MM.1S (cell line): ENCODE results near the gene BST1.

Source experiments
- DNase-seq: peaks from one replicate; pipeline ENCODE4 v3.0.0-alpha.2; 2015
- H2AFZ ChIP-seq: fragments of 300-600 bp; sonication (generic); 2 replicates; pipeline ENCODE4 v1.6.0; 2016; ENCODE audit warnings: antibody characterized with exemption, low read length
- H3F3A ChIP-seq: fragments of 300-600 bp; sonication (generic); 2 replicates; pipeline ENCODE4 v1.6.1; 2016; ENCODE audit warnings: mild to moderate bottlenecking, antibody characterized with exemption, low read length, moderate library complexity, mixed read lengths; ENCODE audit not compliant: insufficient read depth
- H3K27ac ChIP-seq: fragments of 300-600 bp; sonication (generic); 2 replicates; pipeline ENCODE4 v1.5.1; 2016; ENCODE audit warnings: mild to moderate bottlenecking, low read length
- H3K27me3 ChIP-seq: fragments of 300-600 bp; sonication (generic); replicated peaks from 2 replicates; pipeline ENCODE4 v1.6.0; 2016; ENCODE audit warnings: low read length; ENCODE audit not compliant: insufficient read depth
- H3K36me3 ChIP-seq: fragments of 300-600 bp; sonication (generic); replicated peaks from 2 replicates; pipeline ENCODE4 v1.6.1; 2016; ENCODE audit warnings: mild to moderate bottlenecking, low read length, mixed read lengths; ENCODE audit not compliant: insufficient read depth
- H3K4me1 ChIP-seq: fragments of 300-600 bp; sonication (generic); 2 replicates; pipeline ENCODE4 v1.6.1; 2016; ENCODE audit warnings: low read length, mixed read lengths
- H3K4me2 ChIP-seq: fragments of 300-600 bp; sonication (generic); 2 replicates; pipeline ENCODE4 v1.6.0; 2016; ENCODE audit warnings: low read depth, low read length
- H3K4me3 ChIP-seq: fragments of 300-600 bp; sonication (generic); 2 replicates; pipeline ENCODE4 v1.5.1; 2016; ENCODE audit warnings: low read length, mixed read lengths
- H3K79me2 ChIP-seq: fragments of 300-600 bp; sonication (generic); 2 replicates; pipeline ENCODE4 v1.6.1; 2016; ENCODE audit warnings: mixed run types, low read length, mixed read lengths
- H3K9ac ChIP-seq: fragments of 300-600 bp; sonication (generic); 2 replicates; pipeline ENCODE4 v1.6.1; 2016; ENCODE audit warnings: low read length, mixed read lengths
- H3K9me2 ChIP-seq: fragments of 300-600 bp; sonication (generic); replicated peaks from 2 replicates; pipeline ENCODE4 v1.6.1; 2016; ENCODE audit warnings: mild to moderate bottlenecking, low read length, mixed read lengths; ENCODE audit not compliant: insufficient read depth
- H3K9me3 ChIP-seq: fragments of 300-600 bp; sonication (generic); replicated peaks from 2 replicates; pipeline ENCODE4 v1.6.1; 2016; ENCODE audit warnings: mild to moderate bottlenecking, low read length, mixed read lengths; ENCODE audit not compliant: insufficient read depth
- H4K20me1 ChIP-seq: fragments of 300-600 bp; sonication (generic); 2 replicates; pipeline ENCODE4 v1.6.1; 2016; ENCODE audit warnings: mild to moderate bottlenecking, low read length, moderate library complexity, mixed read lengths; ENCODE audit not compliant: insufficient read depth
- EZH2 ChIP-seq: fragments of 300-600 bp; sonication (generic); optimal IDR thresholded peaks from 2 replicates; pipeline ENCODE3; 2017; ENCODE audit warnings: low read depth, mild to moderate bottlenecking, antibody characterized with exemption, low read length, mixed read lengths
- EZH2phosphoT487 ChIP-seq: fragments of 300-600 bp; sonication (generic); IDR thresholded peaks from 2 replicates; pipeline ENCODE4 v1.6.1; 2018; ENCODE audit warnings: antibody characterized with exemption, low read length
- TF ChIP-seq, protein P1 (sequence below): fragments of 300-600 bp; sonication (generic); IDR thresholded peaks from 2 replicates; pipeline ENCODE4 v1.5.1; 2016; ENCODE audit warnings: antibody characterized with exemption, low read length, mixed read lengths

Gene BST1

DNA sequence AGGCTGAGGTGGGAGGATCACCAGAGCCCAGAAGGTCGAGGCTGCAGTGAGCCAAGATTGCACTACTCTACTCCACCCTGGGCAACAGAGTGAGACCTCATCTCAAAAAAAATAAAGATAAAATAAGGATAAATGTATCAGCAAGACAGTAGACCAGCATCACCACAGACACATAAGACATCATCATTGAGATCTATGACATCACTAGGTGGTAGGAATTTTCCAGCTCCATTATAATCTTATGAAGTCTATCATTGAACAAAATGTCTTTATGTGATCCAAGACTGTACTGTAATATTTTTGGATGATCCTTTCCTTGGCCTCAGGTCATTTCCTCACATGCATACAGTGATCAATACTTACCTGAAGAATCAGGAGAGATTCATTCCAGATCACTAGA lies 29.5 kb upstream of the BST1 start:
- no peak overlapping the region for H3K4me2 ChIP-seq
- no peaks in the 10 kb centered on the region for H4K20me1 ChIP-seq
- H3K9me3 ChIP-seq: no peaks in the 10 kb centered on the region
- no peaks in the 10 kb centered on the region for H3K4me1 ChIP-seq
- no peak overlapping the region for H3K4me3 ChIP-seq
- no peak for DNase-seq
- TF ChIP-seq EZH2phosphoT487 (no peak), EZH2 (no peak)
- TF ChIP-seq, protein P1, sequence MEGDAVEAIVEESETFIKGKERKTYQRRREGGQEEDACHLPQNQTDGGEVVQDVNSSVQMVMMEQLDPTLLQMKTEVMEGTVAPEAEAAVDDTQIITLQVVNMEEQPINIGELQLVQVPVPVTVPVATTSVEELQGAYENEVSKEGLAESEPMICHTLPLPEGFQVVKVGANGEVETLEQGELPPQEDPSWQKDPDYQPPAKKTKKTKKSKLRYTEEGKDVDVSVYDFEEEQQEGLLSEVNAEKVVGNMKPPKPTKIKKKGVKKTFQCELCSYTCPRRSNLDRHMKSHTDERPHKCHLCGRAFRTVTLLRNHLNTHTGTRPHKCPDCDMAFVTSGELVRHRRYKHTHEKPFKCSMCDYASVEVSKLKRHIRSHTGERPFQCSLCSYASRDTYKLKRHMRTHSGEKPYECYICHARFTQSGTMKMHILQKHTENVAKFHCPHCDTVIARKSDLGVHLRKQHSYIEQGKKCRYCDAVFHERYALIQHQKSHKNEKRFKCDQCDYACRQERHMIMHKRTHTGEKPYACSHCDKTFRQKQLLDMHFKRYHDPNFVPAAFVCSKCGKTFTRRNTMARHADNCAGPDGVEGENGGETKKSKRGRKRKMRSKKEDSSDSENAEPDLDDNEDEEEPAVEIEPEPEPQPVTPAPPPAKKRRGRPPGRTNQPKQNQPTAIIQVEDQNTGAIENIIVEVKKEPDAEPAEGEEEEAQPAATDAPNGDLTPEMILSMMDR: no peak
- H3K36me3 ChIP-seq: no peaks in the 10 kb centered on the region
- no peaks in the 10 kb centered on the region for H3K9me2 ChIP-seq
- no peak overlapping the region for H2AFZ ChIP-seq
- H3F3A ChIP-seq: 0 out of 2 replicates have a peak, but pooled peaks cover 2% of the 10 kb centered on the region
- H3K27me3 ChIP-seq: no peaks in the 10 kb centered on the region
- H3K9ac ChIP-seq: no peak overlapping the region
- H3K79me2 ChIP-seq: peaks cover 12% of the 10 kb centered on the region
- H3K27ac ChIP-seq: no peak overlapping the region

DNA sequence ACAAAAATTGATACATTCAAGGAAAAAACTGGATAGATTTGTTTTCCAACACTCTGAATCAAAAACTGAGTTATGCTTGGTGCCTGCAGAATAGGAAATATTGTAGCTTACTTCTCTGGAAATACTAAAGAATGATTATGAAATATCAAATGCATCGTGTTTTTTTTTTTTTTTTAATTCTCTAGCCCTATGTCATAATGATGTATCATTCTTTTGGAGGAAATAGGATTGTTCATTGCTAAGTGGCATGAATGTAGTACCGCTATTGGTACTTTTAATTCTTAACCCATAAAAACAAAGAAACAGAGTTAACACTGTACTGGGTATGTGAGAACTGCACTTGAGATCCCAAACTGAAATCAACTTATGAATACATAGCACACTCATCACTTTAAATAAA lies 28.8 kb upstream of the BST1 start:
- H3K27me3 ChIP-seq: no peaks in the 10 kb centered on the region
- H3K9ac ChIP-seq: no peak overlapping the region
- no peaks in the 10 kb centered on the region for H3K9me3 ChIP-seq
- no peaks in the 10 kb centered on the region for H3K9me2 ChIP-seq
- H3F3A ChIP-seq: 0 out of 2 replicates have a peak, but pooled peaks cover 2% of the 10 kb centered on the region
- H3K79me2 ChIP-seq: peaks cover 12% of the 10 kb centered on the region
- no peaks in the 10 kb centered on the region for H4K20me1 ChIP-seq
- no peak overlapping the region for H3K4me2 ChIP-seq
- H3K36me3 ChIP-seq: no peaks in the 10 kb centered on the region
- no peak overlapping the region for H3K4me3 ChIP-seq
- H3K27ac ChIP-seq: no peak overlapping the region
- DNase-seq: no peak
- TF ChIP-seq EZH2phosphoT487 (no peak), EZH2 (no peak)
- TF ChIP-seq, protein P1: no peak
- no peaks in the 10 kb centered on the region for H3K4me1 ChIP-seq
- H2AFZ ChIP-seq: no peak overlapping the region

- H3K9me2 ChIP-seq: no peaks in the 10 kb centered on the region
- no peaks in the 10 kb centered on the region for H4K20me1 ChIP-seq
- peaks cover 2% of the 10 kb centered on the region; the same call in 1 of the 2 replicates for H3F3A ChIP-seq
- H3K9me3 ChIP-seq: no peaks in the 10 kb centered on the region
- no peak for TF ChIP-seq EZH2phosphoT487
- TF ChIP-seq, protein P1: no peak
- TF ChIP-seq EZH2: no peak
- no peak overlapping the region for H3K4me3 ChIP-seq
- H3K4me1 ChIP-seq: no peaks in the 10 kb centered on the region
- H3K4me2 ChIP-seq: no peak overlapping the region
- H3K27me3 ChIP-seq: no peaks in the 10 kb centered on the region
- no peaks in the 10 kb centered on the region for H3K36me3 ChIP-seq
- no peak overlapping the region for H3K9ac ChIP-seq
- no peak overlapping the region for H3K27ac ChIP-seq
- no peak overlapping the region for H2AFZ ChIP-seq
- peaks cover 20% of the 10 kb centered on the region for H3K79me2 ChIP-seq
- no peak for DNase-seq
Measured at GRCh38 chr4:15674926-15675325, 27.9 kb upstream of the BST1 start.

GRCh38 chr4:15675356-15675755 lies 27.5 kb upstream of the BST1 start:
- DNase-seq: no peak
- Histone ChIP-seq H3F3A (peaks cover 2% of the 10 kb centered on the region; the same call in 1 of the 2 replicates), H3K9me3 (no peaks in the 10 kb centered on the region), H3K4me1 (no peaks in the 10 kb centered on the region), H2AFZ (no peak overlapping the region), H3K4me3 (no peak overlapping the region), H3K9ac (no peak overlapping the region), H3K27me3 (no peaks in the 10 kb centered on the region), H3K79me2 (peaks cover 24% of the 10 kb centered on the region), H4K20me1 (no peaks in the 10 kb centered on the region), H3K9me2 (no peaks in the 10 kb centered on the region), H3K36me3 (no peaks in the 10 kb centered on the region), H3K4me2 (no peak overlapping the region), H3K27ac (no peak overlapping the region)
- TF ChIP-seq EZH2phosphoT487 (no peak), EZH2 (no peak)
- TF ChIP-seq, protein P1: no peak
